Lower leg skin (tissue), 4 donors: Measurements from ENCODE around the gene NEGR1. TPM values are rescaled to one million over a fixed set of nuclear protein-coding genes. Genes with fewer than 3 reads are reported as not detected.

Experiments
- DNase-seq, 2 donors: peaks; one replicate each; pipeline ENCODE4 v3.0.0-alpha.2; 2019; ENCODE audit warnings: low spot score in 2 of 2
- H3K4me3 ChIP-seq: fragments of 200-600 bp; sonication (generic); 2 replicates; pipeline ENCODE4 v1.5.1; 2017; ENCODE audit warnings: mild to moderate bottlenecking, low read depth; ENCODE audit not compliant: poor library complexity, severe bottlenecking
- POLR2A ChIP-seq, 2 donors: fragments of 450-650 bp; IDR thresholded peaks; one replicate each; pipeline ENCODE4 v1.6.1; 2016 to 2017; ENCODE audit warnings: antibody characterized with exemption in 2 of 2, mild to moderate bottlenecking in 1 of 2, moderate library complexity in 1 of 2
- WGBS, 2 donors: methylation state at CpG; one replicate each; pipeline ENCODE4 v1.1.5; 2018; 5-methylcytosine and 5-hydroxymethylcytosine counted together
- intact Hi-C: fragments of 100-400 bp; cut with DNase I; formaldehyde crosslinking; loops from one replicate; pipeline ENCODE4 v1.15.0; 2023; ENCODE audit warnings: low total_unique reads
- total RNA-seq, 4 donors: library from RNA; depleted of rRNA; stranded (reverse); fragments of >200 nt; gene quantifications; one replicate each; pipeline ENCODE4 v1.1.0, GENCODE V29; 2016
- TF ChIP-seq, protein P1 (sequence below), 3 donors: fragments of 450-650 bp; IDR thresholded peaks; one replicate each; pipeline ENCODE4 v1.5.1; 2016; ENCODE audit warnings: antibody characterized with exemption in 3 of 3, mild to moderate bottlenecking in 3 of 3, moderate library complexity in 2 of 3

Gene NEGR1
- total RNA-seq, 4 donors from 2014 or later: 4.1 to 13.6 (median 6.0) TPM

DNA sequence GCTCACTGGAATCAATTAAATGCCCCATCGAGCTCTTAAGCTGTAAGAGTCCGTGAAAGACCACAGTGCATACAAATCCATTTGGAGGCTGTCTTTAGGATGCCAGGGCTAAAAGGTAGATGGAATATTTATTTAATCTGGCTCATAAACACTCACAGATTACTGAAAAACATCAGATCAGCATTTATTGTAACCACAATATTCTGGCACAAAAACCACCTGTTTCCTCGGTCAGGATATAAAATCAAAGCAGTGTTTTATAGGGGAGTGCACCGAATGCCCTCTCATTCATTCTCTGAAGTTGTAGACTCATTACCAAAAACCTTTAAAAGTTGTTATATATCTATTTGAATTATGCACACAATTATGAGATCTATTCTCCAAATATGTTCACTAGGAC is 500.9 kb downstream of the NEGR1 start:
- intact Hi-C loops: no loop called here
- H3K4me3 ChIP-seq: no peak overlapping the region
- TF ChIP-seq, protein P1, sequence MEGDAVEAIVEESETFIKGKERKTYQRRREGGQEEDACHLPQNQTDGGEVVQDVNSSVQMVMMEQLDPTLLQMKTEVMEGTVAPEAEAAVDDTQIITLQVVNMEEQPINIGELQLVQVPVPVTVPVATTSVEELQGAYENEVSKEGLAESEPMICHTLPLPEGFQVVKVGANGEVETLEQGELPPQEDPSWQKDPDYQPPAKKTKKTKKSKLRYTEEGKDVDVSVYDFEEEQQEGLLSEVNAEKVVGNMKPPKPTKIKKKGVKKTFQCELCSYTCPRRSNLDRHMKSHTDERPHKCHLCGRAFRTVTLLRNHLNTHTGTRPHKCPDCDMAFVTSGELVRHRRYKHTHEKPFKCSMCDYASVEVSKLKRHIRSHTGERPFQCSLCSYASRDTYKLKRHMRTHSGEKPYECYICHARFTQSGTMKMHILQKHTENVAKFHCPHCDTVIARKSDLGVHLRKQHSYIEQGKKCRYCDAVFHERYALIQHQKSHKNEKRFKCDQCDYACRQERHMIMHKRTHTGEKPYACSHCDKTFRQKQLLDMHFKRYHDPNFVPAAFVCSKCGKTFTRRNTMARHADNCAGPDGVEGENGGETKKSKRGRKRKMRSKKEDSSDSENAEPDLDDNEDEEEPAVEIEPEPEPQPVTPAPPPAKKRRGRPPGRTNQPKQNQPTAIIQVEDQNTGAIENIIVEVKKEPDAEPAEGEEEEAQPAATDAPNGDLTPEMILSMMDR (IDR thresholded peaks at IDR 0.05): no peak
- TF ChIP-seq POLR2A (IDR thresholded peaks at IDR 0.05): no peak
- 85% methylated on average over 4 of the region's 4 CpGs for WGBS, 2 donors
- no peak for DNase-seq

DNA sequence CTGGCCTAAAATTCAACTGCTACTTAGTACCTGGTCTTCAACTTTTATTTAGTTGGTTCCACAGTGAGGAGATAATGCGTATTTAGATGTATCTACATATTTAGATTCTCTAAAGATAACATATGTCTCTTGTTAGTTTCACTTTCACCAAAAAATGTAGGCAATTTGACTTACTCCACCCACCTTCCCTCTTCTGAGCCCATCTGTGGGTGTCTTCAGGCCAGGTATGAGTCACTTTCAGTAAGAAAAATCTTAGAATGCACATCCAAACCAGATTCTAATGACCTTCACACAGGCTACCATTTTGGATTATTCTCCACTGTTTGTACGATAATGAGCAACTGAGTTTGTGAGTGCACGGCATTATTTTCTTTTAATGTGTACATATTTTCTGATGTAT is 501.7 kb downstream of the NEGR1 start:
- intact Hi-C loops: no loop called here
- 82 to 86% methylated on average over 3 of the region's 3 CpGs for WGBS, 2 donors

DNA sequence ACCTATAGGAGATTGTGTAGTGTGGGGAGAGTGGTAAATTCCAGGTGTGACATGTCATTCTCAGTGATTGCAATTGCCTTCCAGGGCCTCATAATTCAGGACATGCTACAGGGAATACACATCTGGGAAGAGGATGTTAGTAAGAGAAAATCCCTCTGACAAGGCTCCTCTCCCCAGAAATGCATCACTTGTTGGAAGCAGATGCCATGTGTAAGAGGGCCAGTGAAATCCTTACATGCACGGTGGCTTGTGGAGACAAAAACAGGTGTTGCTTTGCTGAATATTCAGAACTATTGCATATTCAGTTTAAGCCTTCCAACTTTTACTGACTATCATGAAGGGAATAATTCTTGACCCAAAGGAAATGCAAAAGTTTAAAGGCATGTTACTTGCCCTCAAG is 503.4 kb downstream of the NEGR1 start:
- no peak overlapping the region for H3K4me3 ChIP-seq
- TF ChIP-seq, protein P1 (IDR thresholded peaks at IDR 0.05): no peak
- no peak for TF ChIP-seq POLR2A (IDR thresholded peaks at IDR 0.05)
- intact Hi-C loops: no loop called here
- WGBS, 2 donors: 50 to 54% methylated on average over 1 of the region's 1 CpG
- DNase-seq: no peak

More for the DNA sequence above, 501.7 kb downstream of the NEGR1 start:
- TF ChIP-seq, protein P1 (IDR thresholded peaks at IDR 0.05): no peak
- no peak for TF ChIP-seq POLR2A (IDR thresholded peaks at IDR 0.05)
- no peak for DNase-seq
- H3K4me3 ChIP-seq: no peak overlapping the region

DNA sequence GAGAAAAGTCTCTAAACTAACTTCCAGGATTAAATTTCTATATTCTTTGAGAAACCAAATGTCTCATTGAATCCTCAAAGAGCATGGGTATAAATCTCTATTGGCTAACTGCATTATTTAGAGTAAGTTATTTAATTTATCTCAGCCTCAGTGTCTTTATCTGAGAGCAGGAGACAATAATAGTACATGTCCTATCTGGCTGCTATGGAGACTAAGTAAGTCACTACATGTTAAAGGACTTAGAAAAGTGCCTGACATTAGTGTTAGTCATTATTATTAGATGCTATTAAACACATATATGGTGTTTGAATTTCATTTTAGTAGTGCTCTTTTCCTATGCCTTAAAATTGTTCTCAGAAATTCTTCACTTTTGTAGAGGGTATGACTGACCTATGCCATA is 505.2 kb downstream of the NEGR1 start:
- TF ChIP-seq POLR2A (IDR thresholded peaks at IDR 0.05): no peak
- TF ChIP-seq, protein P1 (IDR thresholded peaks at IDR 0.05): no peak
- no peak overlapping the region for H3K4me3 ChIP-seq
- intact Hi-C loops: no loop called here
- DNase-seq: no peak

DNA sequence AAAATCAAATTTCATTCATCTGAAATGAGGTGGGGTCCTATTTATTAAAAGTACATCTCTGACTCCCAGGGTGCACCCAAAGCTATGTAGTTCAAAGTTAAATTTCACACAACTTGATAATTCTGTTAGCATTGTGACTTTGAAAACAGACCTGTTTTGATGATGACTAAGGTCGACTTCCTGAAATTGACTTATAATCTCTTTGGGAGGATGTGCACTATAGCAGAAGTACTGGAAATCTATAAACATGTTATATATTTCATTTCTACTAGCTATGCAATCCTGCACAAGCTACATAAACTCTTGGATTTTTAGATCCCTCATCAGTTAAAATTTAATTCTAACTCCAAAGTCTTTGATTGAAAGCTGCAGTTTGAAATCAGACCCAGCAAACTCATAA is 507.6 kb downstream of the NEGR1 start:
- no peak for DNase-seq
- H3K4me3 ChIP-seq: no peak overlapping the region
- 78 to 81% methylated on average over 1 of the region's 1 CpG for WGBS, 2 donors
- TF ChIP-seq, protein P1 (IDR thresholded peaks at IDR 0.05): no peak
- TF ChIP-seq POLR2A (IDR thresholded peaks at IDR 0.05): no peak
- intact Hi-C loops: loop anchor here (5.0 kb wide), 1 partner anchor 977 kb away; no protein-coding TSS in a partner anchor

DNA sequence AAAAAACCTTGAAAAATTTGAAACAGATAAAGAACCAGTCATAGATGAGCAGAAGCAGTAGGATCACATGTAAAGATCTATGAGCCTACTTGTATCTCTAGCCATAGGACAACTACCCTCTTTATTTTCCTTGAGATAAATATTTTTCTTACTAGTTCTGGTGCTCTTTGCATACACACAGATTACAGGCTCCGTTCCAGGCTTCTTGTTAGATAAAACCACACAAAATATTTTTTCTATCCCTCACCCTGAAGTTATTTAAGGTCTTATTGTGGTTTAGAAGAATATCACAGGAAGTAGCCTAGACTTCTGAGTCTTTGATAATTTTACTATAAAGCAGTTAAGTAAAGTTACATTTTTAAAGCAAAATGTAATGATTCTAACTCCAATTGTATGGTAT is 512.2 kb downstream of the NEGR1 start:
- intact Hi-C loops: loop anchor here (5.0 kb wide), 1 partner anchor 973 kb away; no protein-coding TSS in a partner anchor
- 63 to 77% methylated on average over 1 of the region's 1 CpG for WGBS, 2 donors
- no peak for DNase-seq
- no peak overlapping the region for H3K4me3 ChIP-seq
- no peak for TF ChIP-seq POLR2A (IDR thresholded peaks at IDR 0.05)
- TF ChIP-seq, protein P1 (IDR thresholded peaks at IDR 0.05): no peak
